ENCODE results near the gene ESR1. TPM values are rescaled to one million over a fixed set of nuclear protein-coding genes. Genes with fewer than 3 reads are reported as not detected.
A peak's percentile ranks its signal among the peaks of the same experiment; 100 is the strongest.

ESR1 gene
- total and polyA plus RNA-seq, 12 donors: 0.09 to 1.9 (median 1.2) TPM

- no peak for TF ChIP-seq CTCF (IDR thresholded peaks at IDR 0.05)
- ATAC-seq (no peak), DNase-seq (no peak)
- H3K4me3 ChIP-seq: no peak overlapping the region
- H3K4me1 ChIP-seq: peaks cover 7 to 26% (median 24%) of the 10 kb centered on the region in 9 donors
- no peaks in the 10 kb centered on the region for H3K9me3 ChIP-seq
- WGBS, 2 donors: 88 to 91% methylated on average over 4 of the region's 4 CpGs
- H3K36me3 ChIP-seq: no peaks in the 10 kb centered on the region
- H3K27ac ChIP-seq: no peak overlapping the region
- no peaks in the 10 kb centered on the region for H3K27me3 ChIP-seq
- intact Hi-C loops (cut with DNase I): no loop called here
Measured at GRCh38 chr6:152107973-152108372, 300.5 kb downstream of the ESR1 start.

GRCh38 chr6:152110886-152111820, 303.7 kb downstream of the ESR1 start:
- peak overlapping the region; percentile 51 to 81 (median 72) for H3K27ac ChIP-seq
- peaks cover 7 to 30% (median 25%) of the 10 kb centered on the region in 9 donors for H3K4me1 ChIP-seq
- intact Hi-C loops (cut with DNase I): loop anchor here in 1 of 10 donors (5.0 kb wide), 1 partner anchor 349 kb away; no protein-coding TSS in a partner anchor
- TF ChIP-seq CTCF (IDR thresholded peaks at IDR 0.05): peak in 2 of 9 donors; percentile 10 to 12
- peak; percentile 83 to 97 (median 94) for ATAC-seq
- H3K36me3 ChIP-seq: no peaks in the 10 kb centered on the region
- H3K9me3 ChIP-seq: no peaks in the 10 kb centered on the region
- no peak overlapping the region for H3K4me3 ChIP-seq
- peak; percentile 66 to 72 for DNase-seq
- no peaks in the 10 kb centered on the region for H3K27me3 ChIP-seq
- 52 to 58% methylated on average over 20 of the region's 20 CpGs for WGBS, 2 donors

GRCh38 chr6:152112491-152113261, 305.2 kb downstream of the ESR1 start:
- DNase-seq (peak; percentile 76), ATAC-seq (peak in 7 of 8 donors; percentile 36 to 70 (median 44))
- 56 to 59% methylated on average over 15 of the region's 15 CpGs for WGBS, 2 donors
- Histone ChIP-seq H3K27me3 (no peaks in the 10 kb centered on the region), H3K4me1 (peaks cover 7 to 37% (median 26%) of the 10 kb centered on the region in 9 donors), H3K9me3 (no peaks in the 10 kb centered on the region), H3K27ac (peak overlapping the region in 8 of 10 donors; percentile 26 to 81 (median 75)), H3K36me3 (no peaks in the 10 kb centered on the region), H3K4me3 (peak overlapping the region in 2 of 10 donors; percentile 15 to 17)
- TF ChIP-seq CTCF (IDR thresholded peaks at IDR 0.05): no peak
- intact Hi-C loops (cut with DNase I): loop anchor here in 1 of 10 donors (5.0 kb wide), 1 partner anchor 350 kb away; no protein-coding TSS in a partner anchor

All from heart right ventricle (tissue), 16 donors.